B cell (primary cell): ENCODE measurements around the gene BOD1.

ENCODE experiments used
- CTCF ChIP-seq: fragments of 200-600 bp; IDR thresholded peaks from one replicate; pipeline ENCODE4 v1.8.0; 2022; ENCODE audit warnings: antibody characterized with exemption, mild to moderate bottlenecking
- EZH2 ChIP-seq: IDR thresholded peaks from 2 replicates; pipeline ENCODE4 v1.6.1; 2012; ENCODE audit warnings: borderline replicate concordance, low read depth, mild to moderate bottlenecking, moderate library complexity, low read length; ENCODE audit not compliant: insufficient read depth, poor library complexity, severe bottlenecking

GRCh38 chr5:173575985-173576384, 40.5 kb downstream of the BOD1 start:
- TF ChIP-seq EZH2 (no peak), CTCF (no peak)
